H1 (cell line): ENCODE measurements around the gene CACNB4. TPM values are rescaled to one million over a fixed set of nuclear protein-coding genes. Genes with fewer than 3 reads are reported as not detected.
A peak's percentile ranks its signal among the peaks of the same experiment; 100 is the strongest.

Experiments
- CTCF ChIA-PET: fragments of 300-600 bp; sonication (Branson Sonifier 250); formaldehyde crosslinking; loops from one replicate; lab custom pipeline; 2021; ENCODE audit not compliant: partially characterized antibody; lab: Charles Lee
- POLR2A ChIA-PET: fragments of 300-600 bp; sonication (Branson Sonifier 250); formaldehyde crosslinking; loops from one replicate; lab custom pipeline; 2021; ENCODE audit warnings: inconsistent platforms; ENCODE audit not compliant: partially characterized antibody; lab: Charles Lee
- DNase-seq, 2 experiments: peaks; one replicate each; pipeline versions ENCODE4 v3.0.0 to v3.0.0-alpha.2; 2010 to 2022; ENCODE audit warnings: low spot score in 2 of 2, low read depth in 1 of 2, mixed read lengths in 1 of 2
- FAIRE-seq: peaks from 2 replicates; lab custom pipeline; 2011; peaks lifted over from hg19 to GRCh38; lab: Jason Lieb, UNC
- H2AFZ ChIP-seq: 2 replicates; pipeline ENCODE4 v1.8.1; 2012; ENCODE audit warnings: low read length, inconsistent platforms
- H2AK5ac ChIP-seq: 2 replicates; pipeline ENCODE4 v1.6.1; 2013; ENCODE audit warnings: low read depth, low read length
- H2BK120ac ChIP-seq: replicated peaks from 2 replicates; pipeline ENCODE3; 2013; ENCODE audit warnings: low read depth, low read length, inconsistent platforms
- H2BK12ac ChIP-seq: 2 replicates; pipeline ENCODE4 v1.6.1; 2013; ENCODE audit warnings: low read depth, low read length
- H2BK15ac ChIP-seq: 2 replicates; pipeline ENCODE4 v1.6.1; 2013; ENCODE audit warnings: low read length
- H2BK20ac ChIP-seq: 2 replicates; pipeline ENCODE4 v1.6.1; 2013; ENCODE audit warnings: low read length
- H2BK5ac ChIP-seq: 2 replicates; pipeline ENCODE4 v1.6.1; 2013; ENCODE audit warnings: low read depth, low read length
- H3K14ac ChIP-seq: 2 replicates; pipeline ENCODE4 v1.6.1; 2013; ENCODE audit warnings: inconsistent platforms; ENCODE audit not compliant: insufficient read length
- H3K18ac ChIP-seq: 2 replicates; pipeline ENCODE4 v1.6.1; 2013; ENCODE audit warnings: low read length; ENCODE audit errors: extremely low read depth
- H3K23ac ChIP-seq: 2 replicates; pipeline ENCODE4 v1.6.1; 2013; ENCODE audit warnings: inconsistent platforms; ENCODE audit not compliant: insufficient read length
- H3K23me2 ChIP-seq: 2 replicates; pipeline ENCODE4 v1.6.1; 2013; ENCODE audit warnings: low read depth, low read length
- H3K27ac ChIP-seq: 2 replicates; pipeline ENCODE4 v1.6.1; 2011; ENCODE audit warnings: low read depth, low read length, inconsistent platforms
- H3K27me3 ChIP-seq, 4 experiments: replicated peaks in 1 of 4; 1 replicate in 1 of 4; 2 replicates in 3 of 4; pipeline versions ENCODE4 v1.6.1 to v1.8.1; 2011 to 2013; ENCODE audit warnings: low read length in 3 of 4, mild to moderate bottlenecking in 3 of 4, inconsistent platforms in 2 of 4, mixed read lengths in 2 of 4, moderate library complexity in 1 of 4; ENCODE audit not compliant: control insufficient read depth in 3 of 4, insufficient read depth in 3 of 4; ENCODE audit errors: extremely low read depth in 1 of 4
- H3K36me3 ChIP-seq, 4 experiments: 2 replicates each; pipeline versions ENCODE4 v1.6.1 to v1.8.1; 2011 to 2013; ENCODE audit warnings: mild to moderate bottlenecking in 4 of 4, low read length in 3 of 4, moderate library complexity in 2 of 4, control low read depth in 1 of 4, inconsistent platforms in 1 of 4; ENCODE audit not compliant: insufficient read depth in 4 of 4, control insufficient read depth in 2 of 4
- H3K4ac ChIP-seq: replicated peaks from 2 replicates; pipeline ENCODE3; 2013; ENCODE audit warnings: low read length, low read depth, mixed read lengths, inconsistent platforms; ENCODE audit not compliant: insufficient read length
- H3K4me1 ChIP-seq, 4 experiments: replicated peaks in 1 of 4; 1 replicate in 1 of 4; 2 replicates in 3 of 4; pipeline versions ENCODE4 v1.6.1 to v1.8.1; 2011 to 2013; ENCODE audit warnings: low read length in 3 of 4, inconsistent platforms in 2 of 4, mixed read lengths in 1 of 4; ENCODE audit not compliant: insufficient read depth in 4 of 4, control insufficient read depth in 3 of 4
- H3K4me2 ChIP-seq, 2 experiments: 2 replicates each; pipeline versions ENCODE4 v1.6.1 to v1.8.1; 2011 to 2013; ENCODE audit warnings: low read depth in 2 of 2, low read length in 2 of 2, control low read depth in 1 of 2, inconsistent platforms in 1 of 2, mild to moderate bottlenecking in 1 of 2; ENCODE audit not compliant: insufficient read depth in 1 of 2
- H3K4me3 ChIP-seq, 4 experiments: fragments of 200-600, 300-600 bp in 1 of 4; sonication (generic), shearing (Covaris generic), sonication (Bioruptor Twin) in 1 of 4; 2 replicates each; pipeline versions ENCODE4 v1.5.1 to v1.8.1; 2011 to 2016; ENCODE audit warnings: low read length in 4 of 4, low read depth in 3 of 4, control low read depth in 2 of 4, inconsistent platforms in 2 of 4, mild to moderate bottlenecking in 2 of 4, mixed read lengths in 1 of 4, moderate library complexity in 1 of 4; ENCODE audit not compliant: insufficient read depth in 2 of 4; ENCODE audit errors: extremely low read depth in 1 of 4
- H3K56ac ChIP-seq: replicated peaks from 2 replicates; pipeline ENCODE3; 2013; ENCODE audit warnings: low read depth, mild to moderate bottlenecking, mixed read lengths, low read length, inconsistent platforms; ENCODE audit not compliant: insufficient read length
- H3K79me1 ChIP-seq: 2 replicates; pipeline ENCODE4 v1.6.1; 2013; ENCODE audit warnings: low read depth, low read length, control low read depth
- H3K79me2 ChIP-seq, 2 experiments: 2 replicates each; pipeline versions ENCODE4 v1.6.1 to v1.8.1; 2012 to 2013; ENCODE audit warnings: low read length in 2 of 2, mild to moderate bottlenecking in 2 of 2, inconsistent platforms in 1 of 2; ENCODE audit not compliant: insufficient read depth in 2 of 2, control insufficient read depth in 1 of 2
- H3K9ac ChIP-seq, 4 experiments: replicated peaks in 1 of 4; 1 replicate in 1 of 4; 2 replicates in 3 of 4; pipeline versions ENCODE4 v1.6.1 to v1.8.1; 2011 to 2013; ENCODE audit warnings: low read depth in 3 of 4, low read length in 3 of 4, control low read depth in 2 of 4, mild to moderate bottlenecking in 2 of 4, moderate library complexity in 2 of 4, inconsistent platforms in 1 of 4; ENCODE audit errors: extremely low read depth in 1 of 4
- H3K9me3 ChIP-seq, 2 experiments: 2 replicates each; pipeline versions ENCODE4 v1.6.1 to v1.8.1; 2012 to 2013; ENCODE audit warnings: mild to moderate bottlenecking in 2 of 2, moderate library complexity in 2 of 2, control low read depth in 1 of 2, inconsistent platforms in 1 of 2, low read depth in 1 of 2, low read length in 1 of 2, mixed read lengths in 1 of 2; ENCODE audit not compliant: insufficient read depth in 2 of 2
- H4K20me1 ChIP-seq, 2 experiments: replicated peaks in 1 of 2; 2 replicates each; pipeline versions ENCODE3 to v1.8.1; 2011 to 2013; ENCODE audit warnings: inconsistent platforms in 2 of 2, low read length in 2 of 2, mild to moderate bottlenecking in 1 of 2; ENCODE audit not compliant: insufficient read depth in 2 of 2, control insufficient read depth in 1 of 2
- H4K5ac ChIP-seq: 2 replicates; pipeline ENCODE4 v1.6.1; 2013; ENCODE audit warnings: low read length, low read depth, mixed read lengths, inconsistent platforms; ENCODE audit not compliant: insufficient read length
- H4K8ac ChIP-seq: 2 replicates; pipeline ENCODE4 v1.8.0; 2013; ENCODE audit warnings: mild to moderate bottlenecking, moderate library complexity, low read length, inconsistent platforms; ENCODE audit not compliant: insufficient read depth; ENCODE audit errors: extremely low read depth
- H4K91ac ChIP-seq: replicated peaks from 2 replicates; pipeline ENCODE3; 2013; ENCODE audit warnings: low read length, mixed read lengths, inconsistent platforms; ENCODE audit not compliant: insufficient read length
- ATF2 ChIP-seq: IDR thresholded peaks from 2 replicates; pipeline ENCODE4 v1.6.1; 2012; ENCODE audit warnings: low read length, inconsistent platforms
- CBX5 ChIP-seq: fragments of 300-800, 300-1000 bp; sonication (generic); IDR thresholded peaks from 2 replicates; pipeline ENCODE4 v1.7.1; 2016; ENCODE audit warnings: antibody characterized with exemption, low read length, low read depth
- HDAC6 ChIP-seq: IDR thresholded peaks from one replicate; pipeline ENCODE4 v1.7.1; 2012; ENCODE audit warnings: low read depth, mild to moderate bottlenecking, inconsistent platforms, low read length, moderate library complexity
- MAFK ChIP-seq: IDR thresholded peaks from 2 replicates; pipeline ENCODE4 v1.6.1; 2012; ENCODE audit warnings: low read depth, mild to moderate bottlenecking, improper control_type of control experiment, low read length
- NRF1 ChIP-seq: IDR thresholded peaks from 2 replicates; pipeline ENCODE4 v1.6.1; 2011; ENCODE audit warnings: mild to moderate bottlenecking, low read depth, low read length, improper control_type of control experiment
- PHF8 ChIP-seq: fragments of 200-600 bp; sonication (generic); conservative IDR thresholded peaks from 2 replicates; pipeline ENCODE4 v1.7.1; 2012; ENCODE audit warnings: low read depth, mild to moderate bottlenecking, inconsistent platforms, low read length, moderate library complexity
- TAF7 ChIP-seq: optimal IDR thresholded peaks from 2 replicates; pipeline ENCODE3; 2011; ENCODE audit warnings: low read depth, mild to moderate bottlenecking, inconsistent platforms, low read length, moderate library complexity, borderline replicate concordance
- TBP ChIP-seq: IDR thresholded peaks from 2 replicates; pipeline ENCODE4 v1.6.1; 2011; ENCODE audit warnings: low read depth, low read length, improper control_type of control experiment
- WGBS, 2 experiments: shearing (Covaris generic) in 1 of 2; methylation state at CpG; one replicate each; pipeline versions ENCODE4 v1.1.6 to v1.1.7; 2013 to 2015; ENCODE audit warnings: low lambda C conversion rate in 2 of 2, mixed read lengths in 2 of 2, inconsistent platforms in 1 of 2, low coverage in 1 of 2, missing lambda C conversion rate in 1 of 2; ENCODE audit not compliant: insufficient replicate concordance in 2 of 2, insufficient coverage in 1 of 2, insufficient read length in 1 of 2; ENCODE audit errors: extremely low coverage in 1 of 2, missing lambda C conversion rate in 1 of 2; 5-methylcytosine and 5-hydroxymethylcytosine counted together
- polyA plus RNA-seq, 7 experiments: library from polyadenylated mRNA; depleted of rRNA in 3 of 7; stranded (reverse) in 5 of 7; unstranded in 2 of 7; fragments of >200 nt in 5 of 7; fragments of 200-250 nt in 2 of 7; gene quantifications; 1 replicate in 5 of 7; 2 replicates in 1 of 7; 4 replicates in 1 of 7; pipeline versions ENCODE4 v1.2.1 to v1.2.3, GENCODE V29; 2011 to 2013; ENCODE audit warnings: missing spikeins in 2 of 7, mixed read lengths in 2 of 7
- total RNA-seq: library from RNA; stranded (reverse); fragmentation: NEBNext Ultra II Directional; extraction: Animal tissue kit (Norgen Biotek cat#: 25700); gene quantifications from 2 replicates; pipeline ENCODE4 v1.2.1, GENCODE V29; 2021
- TF ChIP-seq, protein P1 (sequence below): IDR thresholded peaks from 2 replicates; pipeline ENCODE4 v1.6.1; 2012; ENCODE audit warnings: inconsistent platforms

Gene CACNB4
- total and polyA plus RNA-seq, 2 of the 8 experiments (the other 6 are each of a cell fraction or from before 2014, with no cell fraction given), result 2.0 to 4.0 TPM

DNA sequence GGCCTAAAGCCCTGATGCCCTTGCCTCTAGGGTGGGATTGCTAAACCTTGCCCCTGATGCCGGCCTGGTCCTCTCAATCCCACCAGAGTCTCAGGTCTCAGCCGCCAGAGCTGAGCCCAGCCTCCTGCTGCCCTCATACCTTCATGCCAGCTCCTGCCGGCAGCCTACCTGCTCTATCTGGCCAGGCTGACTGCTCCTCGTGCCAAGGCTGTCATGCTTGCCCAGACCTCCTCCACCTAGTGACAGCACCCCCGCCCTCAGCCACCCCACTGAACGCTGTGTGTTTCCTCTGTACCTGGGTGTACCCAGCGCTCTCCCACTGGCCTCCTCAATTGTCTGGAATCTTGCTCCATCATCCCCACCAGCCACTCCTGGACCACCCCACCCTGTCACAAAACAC, 120.1 kb downstream of the CACNB4 start:
- Histone ChIP-seq H3K56ac (no peak overlapping the region), H4K20me1 (no peaks in the 10 kb centered on the region), H4K8ac (0 out of 2 replicates have a peak overlapping the region, but pooled peaks have one; percentile 43), H2BK5ac (no peak overlapping the region), H3K4me2 (no peak overlapping the region), H4K5ac (no peak overlapping the region), H3K27me3 (no peaks in the 10 kb centered on the region), H3K27ac (no peak overlapping the region), H3K9me3 (no peaks in the 10 kb centered on the region), H3K79me1 (no peaks in the 10 kb centered on the region), H3K79me2 (no peaks in the 10 kb centered on the region), H3K23ac (no peak overlapping the region), H2BK120ac (no peak overlapping the region), H3K14ac (no peak overlapping the region), H2BK15ac (no peak overlapping the region), H3K36me3 (no peaks in the 10 kb centered on the region), H4K91ac (no peak overlapping the region), H2BK20ac (no peak overlapping the region), H3K4me1 (peaks cover 0 to under 1% (median under 1%) of the 10 kb centered on the region in 4 experiments; a peak in 2 of 7 replicates), H2BK12ac (no peak overlapping the region), H3K18ac (no peak overlapping the region), H2AFZ (no peak overlapping the region), H3K23me2 (no peaks in the 10 kb centered on the region), H3K4me3 (no peak overlapping the region), H2AK5ac (no peak overlapping the region), H3K9ac (no peak overlapping the region), H3K4ac (no peak overlapping the region)
- FAIRE-seq (no peak), DNase-seq (no peak)
- POLR2A ChIA-PET, result no interaction called here
- CTCF ChIA-PET, result interaction anchor here (0.9 to 3.3 kb wide), 5 partner anchors 10 to 50 kb away, joined by 3 to 19 read pairs (median 3); no protein-coding TSS in a partner anchor
- WGBS, 2 experiments, result 92% methylated on average over 7 of the region's 7 CpGs; no CpG with 5 or more reads in 1 of the 2 experiments
- TF ChIP-seq PHF8 (no peak), ATF2 (no peak), TBP (no peak), CBX5 (no peak), NRF1 (no peak), TAF7 (no peak), MAFK (no peak), HDAC6 (no peak)
- TF ChIP-seq, protein P1, sequence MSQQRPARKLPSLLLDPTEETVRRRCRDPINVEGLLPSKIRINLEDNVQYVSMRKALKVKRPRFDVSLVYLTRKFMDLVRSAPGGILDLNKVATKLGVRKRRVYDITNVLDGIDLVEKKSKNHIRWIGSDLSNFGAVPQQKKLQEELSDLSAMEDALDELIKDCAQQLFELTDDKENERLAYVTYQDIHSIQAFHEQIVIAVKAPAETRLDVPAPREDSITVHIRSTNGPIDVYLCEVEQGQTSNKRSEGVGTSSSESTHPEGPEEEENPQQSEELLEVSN, result no peak
